Caco-2 (cell line): ENCODE measurements around the gene RGS7. TPM values are rescaled to one million over a fixed set of nuclear protein-coding genes. Genes with fewer than 3 reads are reported as not detected.
A peak's percentile ranks its signal among the peaks of the same experiment; 100 is the strongest.
"Not testable (repeated sequence)": the region's sequence is repeated elsewhere in the genome, so short reads cannot be mapped to it uniquely, and the experiment has no call there.

ENCODE experiments used
- BruUV-seq: library from RNA; stranded (reverse); fragments of 400-500 nt; replicated peaks from 2 replicates; lab custom pipeline; 2021; lab: Mats Ljungman, UMichigan
- CTCF ChIA-PET: fragments of 300-600 bp; sonication (Branson Sonifier 250); formaldehyde crosslinking; loops from one replicate; lab custom pipeline; 2022; ENCODE audit warnings: antibody characterized with exemption; lab: Charles Lee
- POLR2A ChIA-PET: fragments of 300-600 bp; sonication (Branson Sonifier 250); formaldehyde crosslinking; loops from one replicate; lab custom pipeline; 2022; ENCODE audit warnings: antibody characterized with exemption; lab: Charles Lee
- DNase-seq, 2 experiments: peaks; one replicate each; pipeline versions ENCODE4 v3.0.0 to v3.0.0-alpha.2; 2020 to 2022
- H3K27me3 ChIP-seq: replicated peaks from 2 replicates; pipeline ENCODE4 v1.6.0; 2011; ENCODE audit warnings: low read length; ENCODE audit not compliant: control insufficient read depth, insufficient read depth
- H3K36me3 ChIP-seq: 2 replicates; pipeline ENCODE4 v1.5.1; 2011; ENCODE audit warnings: low read length; ENCODE audit not compliant: control insufficient read depth, insufficient read depth
- H3K4me1 ChIP-seq: fragments of 250-450 bp; sonication (Bioruptor Pico); 2 replicates; pipeline ENCODE4 v1.5.1; 2020; ENCODE audit warnings: mild to moderate bottlenecking
- H3K4me3 ChIP-seq: 2 replicates; pipeline ENCODE4 v1.5.1; 2011; ENCODE audit warnings: low read depth, mild to moderate bottlenecking, control low read depth, low read length
- H3K9me3 ChIP-seq: fragments of 250-450 bp; sonication (Bioruptor Pico); 2 replicates; pipeline ENCODE4 v1.5.1; 2020; ENCODE audit warnings: mild to moderate bottlenecking, moderate library complexity
- H3K27ac Mint-ChIP-seq: one replicate; pipeline ENCODE4 v1.8.0; 2022; ENCODE audit warnings: mixed read lengths; ENCODE audit not compliant: unreplicated experiment
- H3K27me3 Mint-ChIP-seq: one replicate; pipeline ENCODE4 v1.8.0; 2022; ENCODE audit warnings: mixed read lengths; ENCODE audit not compliant: insufficient read depth, unreplicated experiment
- H3K36me3 Mint-ChIP-seq: one replicate; pipeline ENCODE4 v1.8.0; 2022; ENCODE audit warnings: mild to moderate bottlenecking, mixed read lengths; ENCODE audit not compliant: insufficient read depth, unreplicated experiment
- H3K4me1 Mint-ChIP-seq: one replicate; pipeline ENCODE4 v1.8.0; 2022; ENCODE audit warnings: low read depth, mixed read lengths; ENCODE audit not compliant: unreplicated experiment
- H3K4me3 Mint-ChIP-seq: one replicate; pipeline ENCODE4 v1.8.0; 2022; ENCODE audit warnings: mild to moderate bottlenecking, moderate library complexity, mixed read lengths; ENCODE audit not compliant: unreplicated experiment
- H3K9me3 Mint-ChIP-seq: one replicate; pipeline ENCODE4 v1.8.0; 2022; ENCODE audit warnings: mixed read lengths; ENCODE audit not compliant: unreplicated experiment
- intact Hi-C: fragments of 100-400 bp; cut with micrococcal nuclease; formaldehyde crosslinking; loops from one replicate; pipeline ENCODE4 v1.10.0; 2022; ENCODE audit not compliant: unreplicated experiment
- total RNA-seq: library from RNA; stranded (reverse); gene quantifications from 2 replicates; pipeline ENCODE4 v1.2.3, GENCODE V29; 2022
- TF ChIP-seq, protein P1 (sequence below), 2 experiments: fragments of 200-600 bp in 1 of 2; IDR thresholded peaks; 1 replicate in 1 of 2; 2 replicates in 1 of 2; pipeline versions ENCODE4 v1.5.1 to v1.8.0; 2011 to 2022; ENCODE audit warnings: antibody characterized with exemption in 1 of 2, control low read depth in 1 of 2, inconsistent platforms in 1 of 2, low read depth in 1 of 2, low read length in 1 of 2, mild to moderate bottlenecking in 1 of 2, moderate library complexity in 1 of 2; ENCODE audit not compliant: insufficient read depth in 1 of 2, severe bottlenecking in 1 of 2, unreplicated experiment in 1 of 2

RGS7 gene
- total RNA-seq, 1 experiment from 2014 or later: not detected

DNA sequence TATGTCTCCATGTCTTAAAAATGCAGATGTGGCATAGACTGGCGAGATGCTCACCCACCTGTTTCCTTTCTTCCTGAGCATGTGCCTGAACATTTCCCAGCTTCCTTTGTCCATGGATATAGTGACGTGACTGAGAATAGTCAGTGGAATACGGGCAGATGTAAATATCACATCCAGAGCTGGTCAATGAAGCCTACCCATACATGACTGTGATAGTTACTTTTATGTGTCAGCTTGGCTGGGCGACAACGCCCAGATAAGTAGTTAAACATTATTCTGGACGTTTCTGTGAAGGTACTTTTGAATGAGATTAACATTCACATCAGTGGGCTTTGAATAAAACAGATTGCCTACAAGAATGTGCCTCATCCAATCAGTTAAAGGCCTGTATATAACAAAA lies 135.7 kb downstream of the RGS7 start:
- H3K27ac Mint-ChIP-seq: peak overlapping the region; percentile 98
- no peak overlapping the region for H3K4me3 Mint-ChIP-seq
- BruUV-seq: no TSS peak
- H3K27me3 ChIP-seq: no peaks in the 10 kb centered on the region
- H3K9me3 ChIP-seq: peaks cover 7% of the 10 kb centered on the region
- peaks cover 20% of the 10 kb centered on the region for H3K4me1 ChIP-seq
- POLR2A ChIA-PET: no interaction called here
- peaks cover 19% of the 10 kb centered on the region for H3K9me3 Mint-ChIP-seq
- H3K36me3 ChIP-seq: no peaks in the 10 kb centered on the region
- DNase-seq: no peak
- H3K4me1 Mint-ChIP-seq: peaks cover 24% of the 10 kb centered on the region
- no peak overlapping the region for H3K4me3 ChIP-seq
- intact Hi-C loops: no loop called here
- CTCF ChIA-PET: no interaction called here
- peaks cover 5% of the 10 kb centered on the region for H3K36me3 Mint-ChIP-seq
- TF ChIP-seq, protein P1, sequence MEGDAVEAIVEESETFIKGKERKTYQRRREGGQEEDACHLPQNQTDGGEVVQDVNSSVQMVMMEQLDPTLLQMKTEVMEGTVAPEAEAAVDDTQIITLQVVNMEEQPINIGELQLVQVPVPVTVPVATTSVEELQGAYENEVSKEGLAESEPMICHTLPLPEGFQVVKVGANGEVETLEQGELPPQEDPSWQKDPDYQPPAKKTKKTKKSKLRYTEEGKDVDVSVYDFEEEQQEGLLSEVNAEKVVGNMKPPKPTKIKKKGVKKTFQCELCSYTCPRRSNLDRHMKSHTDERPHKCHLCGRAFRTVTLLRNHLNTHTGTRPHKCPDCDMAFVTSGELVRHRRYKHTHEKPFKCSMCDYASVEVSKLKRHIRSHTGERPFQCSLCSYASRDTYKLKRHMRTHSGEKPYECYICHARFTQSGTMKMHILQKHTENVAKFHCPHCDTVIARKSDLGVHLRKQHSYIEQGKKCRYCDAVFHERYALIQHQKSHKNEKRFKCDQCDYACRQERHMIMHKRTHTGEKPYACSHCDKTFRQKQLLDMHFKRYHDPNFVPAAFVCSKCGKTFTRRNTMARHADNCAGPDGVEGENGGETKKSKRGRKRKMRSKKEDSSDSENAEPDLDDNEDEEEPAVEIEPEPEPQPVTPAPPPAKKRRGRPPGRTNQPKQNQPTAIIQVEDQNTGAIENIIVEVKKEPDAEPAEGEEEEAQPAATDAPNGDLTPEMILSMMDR (IDR thresholded peaks at IDR 0.05; ENCODE audit: insufficient read depth in 1 of 2, low read depth in 1 of 2, low read length in 1 of 2, severe bottlenecking in 1 of 2, unreplicated experiment in 1 of 2): no peak
- no peaks in the 10 kb centered on the region for H3K27me3 Mint-ChIP-seq

GRCh38 chr1:241220913-241221312 lies 136.1 kb downstream of the RGS7 start:
- peaks cover 20% of the 10 kb centered on the region for H3K4me1 ChIP-seq
- H3K27me3 Mint-ChIP-seq, CTCF ChIA-PET, POLR2A ChIA-PET, H3K27me3 ChIP-seq, H3K9me3 ChIP-seq, H3K4me3 Mint-ChIP-seq, BruUV-seq, H3K36me3 ChIP-seq, H3K36me3 Mint-ChIP-seq, DNase-seq, H3K4me3 ChIP-seq, intact Hi-C loops: not testable (repeated sequence)
- Mint-ChIP-seq H3K4me1 (peaks cover 24% of the 10 kb centered on the region), H3K27ac (peak overlapping the region; percentile 98), H3K9me3 (peaks cover 21% of the 10 kb centered on the region)

- no peak overlapping the region for H3K4me3 ChIP-seq
- TF ChIP-seq, protein P1 (IDR thresholded peaks at IDR 0.05; ENCODE audit: insufficient read depth in 1 of 2, low read depth in 1 of 2, low read length in 1 of 2, severe bottlenecking in 1 of 2, unreplicated experiment in 1 of 2): no peak
- Mint-ChIP-seq H3K4me3 (peak overlapping the region; percentile 59), H3K4me1 (peaks cover 33% of the 10 kb centered on the region), H3K36me3 (peaks cover 5% of the 10 kb centered on the region), H3K27me3 (no peaks in the 10 kb centered on the region), H3K9me3 (peaks cover 28% of the 10 kb centered on the region), H3K27ac (peak overlapping the region; percentile 98)
- H3K4me1 ChIP-seq: peaks cover 35% of the 10 kb centered on the region
- ChIA-PET CTCF (interaction anchor here (1.1 kb wide), 1 partner anchor 28 kb away, joined by 3 read pairs; no protein-coding TSS in a partner anchor), POLR2A (interaction anchor here (0.7 kb wide), 1 partner anchor 17 kb away, joined by 4 read pairs; no protein-coding TSS in a partner anchor)
- BruUV-seq: no TSS peak
- intact Hi-C loops: loop anchor here (1.0 kb wide), 3 partner anchors 17 to 436 kb away; no protein-coding TSS in a partner anchor
- peak; percentile 52 to 79 for DNase-seq
- H3K36me3 ChIP-seq: no peaks in the 10 kb centered on the region
- no peaks in the 10 kb centered on the region for H3K27me3 ChIP-seq
- peaks cover 7% of the 10 kb centered on the region for H3K9me3 ChIP-seq
These were observed 137.6 kb downstream of the RGS7 start for GRCh38 chr1:241219449-241219848.
